Bronchial epithelial cell (primary cell): ENCODE measurements around the gene SIGLEC9. TPM values are rescaled to one million over a fixed set of nuclear protein-coding genes. Genes with fewer than 3 reads are reported as not detected.
A peak's percentile ranks its signal among the peaks of the same experiment; 100 is the strongest.

Source experiments
- DNase-seq: peaks from one replicate; pipeline ENCODE4 v3.0.0-alpha.2; 2010; ENCODE audit warnings: low read depth
- FAIRE-seq: peaks from 2 replicates; lab custom pipeline; 2011; peaks lifted over from hg19 to GRCh38; lab: Jason Lieb, UNC
- H3K27me3 ChIP-seq: 2 replicates; pipeline ENCODE4 v1.5.1; 2011; ENCODE audit warnings: low read length; ENCODE audit not compliant: control insufficient read depth, insufficient read depth
- H3K36me3 ChIP-seq: 2 replicates; pipeline ENCODE4 v1.5.1; 2011; ENCODE audit warnings: low read length; ENCODE audit not compliant: control insufficient read depth, insufficient read depth
- H3K4me3 ChIP-seq: 2 replicates; pipeline ENCODE4 v1.5.1; 2011; ENCODE audit warnings: mild to moderate bottlenecking, low read depth, low read length, control low read depth
- total RNA-seq: library from RNA; depleted of rRNA; stranded (reverse); fragments of >200 nt; gene quantifications from 2 replicates; pipeline ENCODE4 v1.2.1, GENCODE V29; 2014
- TF ChIP-seq, protein P1 (sequence below): IDR thresholded peaks from 2 replicates; pipeline ENCODE4 v1.5.1; 2011; ENCODE audit warnings: mild to moderate bottlenecking, moderate library complexity, low read length, control low read depth, inconsistent platforms; ENCODE audit not compliant: insufficient read depth, severe bottlenecking

SIGLEC9 gene
- total RNA-seq, 1 donor from 2014 or later: not detected

GRCh38 chr19:51143486-51143885 lies 18.8 kb downstream of the SIGLEC9 start:
- Histone ChIP-seq H3K4me3 (no peak overlapping the region), H3K36me3 (no peaks in the 10 kb centered on the region), H3K27me3 (no peaks in the 10 kb centered on the region)
- FAIRE-seq (no peak), DNase-seq (no peak)
- TF ChIP-seq, protein P1, sequence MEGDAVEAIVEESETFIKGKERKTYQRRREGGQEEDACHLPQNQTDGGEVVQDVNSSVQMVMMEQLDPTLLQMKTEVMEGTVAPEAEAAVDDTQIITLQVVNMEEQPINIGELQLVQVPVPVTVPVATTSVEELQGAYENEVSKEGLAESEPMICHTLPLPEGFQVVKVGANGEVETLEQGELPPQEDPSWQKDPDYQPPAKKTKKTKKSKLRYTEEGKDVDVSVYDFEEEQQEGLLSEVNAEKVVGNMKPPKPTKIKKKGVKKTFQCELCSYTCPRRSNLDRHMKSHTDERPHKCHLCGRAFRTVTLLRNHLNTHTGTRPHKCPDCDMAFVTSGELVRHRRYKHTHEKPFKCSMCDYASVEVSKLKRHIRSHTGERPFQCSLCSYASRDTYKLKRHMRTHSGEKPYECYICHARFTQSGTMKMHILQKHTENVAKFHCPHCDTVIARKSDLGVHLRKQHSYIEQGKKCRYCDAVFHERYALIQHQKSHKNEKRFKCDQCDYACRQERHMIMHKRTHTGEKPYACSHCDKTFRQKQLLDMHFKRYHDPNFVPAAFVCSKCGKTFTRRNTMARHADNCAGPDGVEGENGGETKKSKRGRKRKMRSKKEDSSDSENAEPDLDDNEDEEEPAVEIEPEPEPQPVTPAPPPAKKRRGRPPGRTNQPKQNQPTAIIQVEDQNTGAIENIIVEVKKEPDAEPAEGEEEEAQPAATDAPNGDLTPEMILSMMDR: no peak

GRCh38 chr19:51144482-51145045 lies 19.9 kb downstream of the SIGLEC9 start:
- H3K27me3 ChIP-seq: no peaks in the 10 kb centered on the region
- FAIRE-seq (peak; percentile 28), DNase-seq (no peak)
- no peaks in the 10 kb centered on the region for H3K36me3 ChIP-seq
- no peak overlapping the region for H3K4me3 ChIP-seq
- TF ChIP-seq, protein P1: no peak

- no peak overlapping the region for H3K4me3 ChIP-seq
- no peaks in the 10 kb centered on the region for H3K36me3 ChIP-seq
- H3K27me3 ChIP-seq: no peaks in the 10 kb centered on the region
- no peak for DNase-seq
- peak; percentile 92 for FAIRE-seq
- TF ChIP-seq, protein P1: no peak
These were observed 21.3 kb downstream of the SIGLEC9 start for GRCh38 chr19:51145916-51146493.

DNA sequence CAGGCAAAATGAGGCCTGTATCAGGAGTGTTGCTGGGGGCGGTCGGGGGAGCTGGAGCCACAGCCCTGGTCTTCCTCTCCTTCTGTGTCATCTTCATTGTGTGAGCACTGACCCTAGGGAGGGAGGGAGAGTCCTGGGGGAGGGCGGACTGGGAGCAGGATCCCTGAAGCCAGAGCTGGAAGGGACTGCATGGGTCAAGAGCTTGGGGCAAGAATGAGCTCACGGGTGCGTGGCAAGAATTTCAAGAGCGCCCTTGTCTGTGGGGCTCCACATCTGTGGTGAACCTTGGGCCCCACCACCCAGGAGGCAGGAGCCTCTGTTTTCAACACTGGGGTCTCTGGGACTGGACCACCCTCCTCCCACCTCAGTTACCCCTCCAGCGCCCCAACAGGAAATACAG lies 22.0 kb downstream of the SIGLEC9 start:
- DNase-seq: no peak

GRCh38 chr19:51147663-51148062 lies 23.0 kb downstream of the SIGLEC9 start:
- DNase-seq: no peak
- FAIRE-seq: no peak
- Histone ChIP-seq H3K27me3 (no peaks in the 10 kb centered on the region), H3K4me3 (no peak overlapping the region), H3K36me3 (no peaks in the 10 kb centered on the region)
- TF ChIP-seq, protein P1: no peak

More for the DNA sequence above, 22.0 kb downstream of the SIGLEC9 start:
- no peak for FAIRE-seq
- Histone ChIP-seq H3K4me3 (no peak overlapping the region), H3K27me3 (no peaks in the 10 kb centered on the region), H3K36me3 (no peaks in the 10 kb centered on the region)
- TF ChIP-seq, protein P1: no peak
